ENCODE measurements around the gene ZNF638.

- no peak for TF ChIP-seq NFIC (IDR thresholded peaks at IDR 0.05)
- TF ChIP-seq CEBPB (IDR thresholded peaks at IDR 0.05): no peak
- TF ChIP-seq TCF12 (IDR thresholded peaks at IDR 0.05; ENCODE audit: low read depth): no peak
These were observed 135.7 kb downstream of the ZNF638 start for GRCh38 chr2:71467180-71467815.
